Suprapubic skin (tissue), 4 donors: ENCODE results near the gene MED27.

Experiments used
- CTCF ChIP-seq, 2 donors: fragments of 200-600 bp in 1 of 2; fragments of 450-650 bp in 1 of 2; sonication (generic) in 1 of 2; IDR thresholded peaks; one replicate each; pipeline ENCODE4 v1.5.1; 2016 to 2019; ENCODE audit warnings: antibody characterized with exemption in 2 of 2, mild to moderate bottlenecking in 1 of 2, moderate library complexity in 1 of 2
- EP300 ChIP-seq: sonication (generic); formaldehyde crosslinking; IDR thresholded peaks from one replicate; pipeline ENCODE4 v1.6.1; 2017; ENCODE audit warnings: antibody characterized with exemption
- POLR2A ChIP-seq, 2 donors: fragments of 450-650 bp; IDR thresholded peaks; one replicate each; pipeline ENCODE4 v1.6.1; 2017; ENCODE audit warnings: antibody characterized with exemption in 2 of 2, mild to moderate bottlenecking in 2 of 2, moderate library complexity in 2 of 2
- POLR2AphosphoS5 ChIP-seq, 3 donors: sonication (generic); formaldehyde crosslinking; IDR thresholded peaks; one replicate each; pipeline ENCODE4 v1.6.1; 2017; ENCODE audit warnings: antibody characterized with exemption in 3 of 3

- no peak for TF ChIP-seq CTCF (IDR thresholded peaks at IDR 0.05)
- no peak for TF ChIP-seq POLR2AphosphoS5 (IDR thresholded peaks at IDR 0.05)
- no peak for TF ChIP-seq EP300
- TF ChIP-seq POLR2A (IDR thresholded peaks at IDR 0.05), result no peak
These were observed 46.4 kb upstream of the MED27 start for GRCh38 chr9:132125944-132126679.
